Stimulated activated CD4-positive, alpha-beta T cell treated with anti-CD3 and anti-CD28 coated beads, Interleukin-4, amount 100 ng/mL, for 4 hours (primary cell): Measurements from ENCODE around the gene STAT6.

ENCODE experiments used
- DNase-seq, 2 experiments: peaks; one replicate each; pipeline ENCODE4 v3.0.0-alpha.2; 2020

STAT6 gene

DNA sequence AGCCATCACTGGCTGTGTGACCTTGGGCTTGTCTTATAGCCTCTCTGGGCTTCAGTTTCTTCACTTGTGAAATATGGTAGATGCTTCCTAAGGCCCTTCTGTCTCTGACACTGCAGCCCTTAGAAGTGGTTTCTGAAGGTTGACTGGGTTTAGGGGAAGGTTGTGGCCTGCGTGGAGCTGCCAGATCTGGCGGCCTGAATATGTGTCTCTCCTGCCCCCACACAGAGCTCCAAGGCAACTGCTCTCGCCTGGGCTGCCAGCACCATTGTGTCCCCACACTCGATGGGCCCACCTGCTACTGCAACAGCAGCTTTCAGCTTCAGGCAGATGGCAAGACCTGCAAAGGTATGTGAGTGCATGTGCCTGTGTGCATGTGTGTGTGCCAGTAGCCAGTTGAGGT lies 32.3 kb upstream of the STAT6 start:
- no peak for DNase-seq

DNA sequence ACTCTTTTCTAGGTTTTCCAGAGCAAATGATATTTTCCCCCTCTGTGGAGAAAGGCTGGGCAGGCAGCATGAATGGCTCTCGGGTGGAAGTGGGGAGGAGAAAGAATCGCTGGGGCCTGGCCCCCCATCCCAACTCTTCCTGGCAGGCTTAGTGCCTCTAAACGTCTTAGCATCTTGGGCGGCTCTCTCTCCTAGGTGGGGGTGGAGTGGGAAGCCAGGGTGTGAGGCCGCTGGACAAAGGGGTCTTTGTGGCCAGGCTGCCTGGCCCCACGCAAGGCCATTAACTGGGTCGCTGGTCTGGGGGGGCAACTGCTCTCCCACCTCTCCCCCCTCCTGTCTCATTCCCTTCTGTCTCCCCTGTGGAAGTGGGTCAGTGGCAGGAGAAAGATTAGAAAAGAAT lies 31.6 kb upstream of the STAT6 start:
- DNase-seq: no peak

DNA sequence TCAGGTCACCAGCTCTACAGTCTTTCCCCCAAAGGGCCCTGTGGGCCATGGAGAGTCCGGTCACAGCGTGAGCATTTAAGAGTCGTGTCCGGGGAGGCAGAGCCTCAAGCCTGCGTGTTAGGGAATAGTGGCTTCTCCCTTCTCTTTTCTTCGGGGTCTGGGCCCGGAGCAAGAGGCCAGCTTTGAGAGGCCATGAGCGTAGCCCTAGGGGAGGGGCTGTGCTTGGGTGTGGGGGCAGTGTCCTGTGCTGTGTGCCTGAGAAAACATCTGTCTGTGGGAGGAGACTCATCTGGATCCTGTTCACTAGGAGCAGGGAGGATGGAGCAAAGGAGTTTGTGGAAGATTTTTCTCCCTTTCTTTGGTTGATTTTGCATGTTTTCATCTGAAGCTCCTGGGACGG lies 31.0 kb upstream of the STAT6 start:
- no peak for DNase-seq

DNA sequence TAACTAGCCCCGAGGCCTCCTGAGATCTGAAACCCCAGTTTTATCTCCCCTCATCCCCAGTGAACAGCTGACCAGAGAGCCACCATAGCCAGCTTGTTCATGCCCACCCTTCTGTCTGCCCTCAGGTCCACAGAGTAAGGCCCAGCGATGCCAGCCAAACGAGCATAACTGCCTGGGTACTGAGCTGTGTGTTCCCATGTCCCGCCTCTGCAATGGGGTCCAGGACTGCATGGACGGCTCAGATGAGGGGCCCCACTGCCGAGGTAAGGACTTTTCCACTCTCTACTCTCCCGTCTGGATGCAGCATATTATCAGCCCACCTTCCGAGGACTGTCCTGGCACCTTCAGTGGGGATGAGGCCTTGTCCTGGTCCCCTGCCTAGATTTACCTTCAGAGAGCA lies 30.1 kb upstream of the STAT6 start:
- DNase-seq: no peak

DNA sequence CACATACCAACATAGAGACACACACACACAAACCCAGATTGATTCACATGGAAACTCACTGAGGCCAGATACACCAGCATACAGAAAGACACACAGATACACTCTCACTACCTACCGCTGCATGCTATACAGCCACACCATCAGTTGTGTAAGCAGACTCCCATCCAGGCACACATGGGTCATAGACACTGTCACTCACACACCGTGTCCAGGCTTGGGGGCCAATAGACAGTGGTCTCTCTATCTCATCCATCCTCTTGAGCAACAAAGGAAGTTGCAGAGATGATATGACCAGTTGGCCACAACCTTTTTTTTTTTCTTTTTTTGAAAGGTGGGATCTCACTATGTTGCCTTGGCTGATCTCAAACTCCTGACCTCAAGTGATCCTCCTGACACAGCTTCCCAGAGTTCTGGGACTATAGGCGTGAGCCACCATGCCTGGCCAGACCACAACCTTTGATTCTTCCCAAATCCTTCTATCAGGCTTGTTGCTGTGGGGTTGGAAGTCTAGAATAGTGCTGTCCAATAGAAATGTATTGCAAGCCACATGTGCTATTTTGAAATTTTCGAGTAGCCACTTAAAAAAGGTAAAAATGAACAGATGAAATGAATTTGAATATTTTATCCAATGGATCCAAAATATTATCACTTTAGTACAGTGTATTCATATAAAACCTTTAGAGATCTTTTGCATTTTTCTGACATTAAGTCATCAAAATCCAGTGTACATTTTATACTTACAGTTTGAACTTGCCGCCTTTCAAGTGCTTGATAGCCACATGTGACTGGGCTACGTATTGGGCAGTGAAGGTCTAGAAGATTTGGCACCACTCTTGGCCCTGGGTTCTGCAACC lies 28.9 kb upstream of the STAT6 start:
- DNase-seq: no peak

DNA sequence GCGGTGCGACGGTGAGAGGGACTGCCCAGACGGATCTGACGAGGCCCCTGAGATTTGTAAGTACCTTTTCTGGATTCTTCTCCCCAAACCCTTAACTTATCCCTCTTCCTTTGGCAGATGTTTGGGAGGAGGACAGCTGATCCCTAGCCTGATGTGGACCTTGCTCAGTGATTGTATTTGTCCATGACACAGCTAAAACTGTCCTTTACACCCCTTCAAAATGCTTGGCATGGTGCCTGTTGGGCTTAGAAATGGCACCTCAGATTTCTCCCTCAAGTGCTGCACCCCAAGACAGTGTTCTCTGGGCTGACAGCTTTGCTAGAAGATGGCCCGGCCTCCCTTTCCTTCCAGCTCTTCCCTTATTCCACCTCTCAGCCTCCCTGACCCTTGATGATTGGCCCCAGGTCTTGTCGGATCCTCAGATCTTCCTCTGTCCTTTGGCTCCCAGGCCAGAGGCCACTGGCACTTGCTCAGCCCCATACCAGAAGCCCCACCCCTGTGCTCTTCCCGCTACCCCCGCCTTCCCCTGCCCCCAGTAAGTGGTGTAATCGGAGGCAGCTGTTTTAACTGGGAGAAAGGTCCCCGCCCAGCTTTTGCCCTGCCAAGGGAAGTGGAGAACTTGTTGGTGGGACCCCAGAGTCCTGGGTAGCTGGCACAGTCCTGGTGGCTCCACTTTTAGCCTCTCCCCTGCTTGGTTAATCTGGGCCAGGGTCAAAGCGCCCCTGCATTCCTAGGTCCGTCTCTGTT lies 27.5 kb upstream of the STAT6 start:
- DNase-seq: no peak

DNA sequence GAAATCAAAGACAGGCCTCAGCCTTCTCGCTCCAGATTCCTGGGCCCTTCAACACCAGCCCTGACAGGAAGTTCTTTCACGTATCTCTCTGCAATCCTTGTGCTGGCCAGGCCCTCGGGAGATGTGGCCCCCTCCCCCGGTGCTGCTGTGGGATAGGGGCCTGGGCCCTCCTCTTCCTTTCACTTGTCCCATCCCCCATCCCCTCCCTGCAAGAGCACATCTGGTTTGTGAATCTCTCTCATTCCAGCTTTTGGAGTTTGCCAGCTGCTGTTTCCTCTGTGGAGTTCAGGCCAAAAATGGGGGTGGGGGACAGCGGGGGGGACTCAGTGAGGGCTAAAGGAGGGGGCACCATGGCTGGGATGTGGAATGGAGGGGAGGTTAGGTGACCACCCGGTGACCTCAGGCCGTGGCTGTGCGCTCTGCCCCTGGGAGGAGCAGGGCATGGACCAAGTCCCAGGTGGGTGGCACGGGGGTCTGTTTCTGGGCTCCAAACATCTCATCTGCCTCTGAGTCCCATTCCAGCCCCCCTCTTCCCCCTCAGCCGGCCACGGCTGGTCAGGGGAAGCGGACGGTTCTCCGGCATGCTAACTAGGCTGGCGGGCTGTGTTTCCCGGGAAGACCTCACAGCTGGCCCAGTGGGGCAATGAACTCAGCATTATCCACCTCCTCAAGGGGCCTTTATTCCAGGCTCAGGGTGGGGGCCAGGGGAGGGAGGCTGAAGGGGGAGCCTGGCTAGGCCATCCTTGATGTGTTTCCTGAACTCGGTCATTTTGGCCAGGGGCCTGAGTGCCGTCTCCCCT lies 24.6 kb upstream of the STAT6 start:
- DNase-seq: no peak

DNA sequence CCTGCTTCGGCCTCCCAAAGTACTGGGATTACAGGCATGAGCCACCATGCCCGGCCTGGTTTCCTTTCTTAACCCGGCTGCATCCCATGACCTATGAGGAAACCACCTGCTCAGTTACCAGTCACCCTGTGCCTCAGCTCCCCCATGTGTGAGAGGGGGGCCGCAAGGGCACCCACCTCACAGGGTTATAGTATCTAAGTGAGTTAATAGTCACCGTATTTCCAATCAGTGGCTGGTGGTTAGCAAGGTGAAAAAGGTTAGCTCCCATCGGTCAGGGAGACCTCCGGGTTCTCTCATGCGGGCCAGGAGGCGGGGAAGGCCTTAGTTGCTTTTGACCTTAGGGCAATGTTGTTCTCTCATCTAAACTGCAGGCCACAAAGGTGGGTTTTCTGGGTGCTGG lies 23.8 kb upstream of the STAT6 start:
- DNase-seq: no peak

DNA sequence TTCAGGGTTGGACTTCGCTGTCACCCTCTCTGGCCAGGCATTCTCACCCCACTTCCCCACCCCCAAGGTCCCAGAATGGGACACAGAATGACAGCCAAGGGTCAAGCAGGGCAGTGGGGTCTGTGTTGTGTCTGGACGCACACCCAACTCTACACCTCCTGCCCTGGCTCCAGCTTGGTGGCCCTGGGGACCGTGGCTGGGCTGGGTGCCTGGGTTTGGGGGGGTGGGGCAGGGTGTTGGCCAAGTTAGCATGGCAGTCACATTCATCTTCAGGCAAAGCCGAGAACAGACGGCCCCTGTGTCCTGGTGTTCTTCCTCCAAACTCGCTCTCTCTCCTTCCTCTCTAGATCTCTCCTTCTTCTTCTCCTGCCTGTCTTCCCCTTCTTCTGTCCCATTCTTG lies 22.8 kb upstream of the STAT6 start:
- DNase-seq: no peak

DNA sequence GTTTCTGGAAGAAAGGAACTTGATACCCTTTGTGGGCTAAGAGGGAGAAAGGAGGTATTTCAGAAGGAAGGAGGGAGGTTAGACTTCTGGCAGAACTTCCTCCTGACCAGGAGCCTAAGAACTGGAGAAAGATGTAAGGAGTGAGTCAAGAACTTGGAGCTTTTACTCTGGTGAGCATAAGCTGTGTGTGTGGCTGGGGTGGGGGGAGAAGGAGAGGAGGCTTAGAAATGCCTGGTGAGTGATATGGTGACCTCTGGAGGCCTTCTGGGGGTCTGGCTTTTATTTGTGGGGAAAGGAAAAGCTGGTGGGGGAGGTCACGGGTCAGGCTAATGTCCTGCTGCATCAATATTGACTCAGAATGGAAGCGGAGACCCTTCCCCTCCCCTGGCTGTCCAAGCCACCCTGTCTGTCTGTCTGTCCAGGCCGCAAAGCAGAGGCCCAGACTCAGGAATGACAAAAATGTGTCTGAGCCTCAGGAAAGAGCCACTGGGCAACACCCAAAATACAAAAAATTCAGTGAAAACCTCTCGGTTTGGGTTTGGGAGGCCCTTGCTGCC lies 21.9 kb upstream of the STAT6 start:
- DNase-seq: no peak

DNA sequence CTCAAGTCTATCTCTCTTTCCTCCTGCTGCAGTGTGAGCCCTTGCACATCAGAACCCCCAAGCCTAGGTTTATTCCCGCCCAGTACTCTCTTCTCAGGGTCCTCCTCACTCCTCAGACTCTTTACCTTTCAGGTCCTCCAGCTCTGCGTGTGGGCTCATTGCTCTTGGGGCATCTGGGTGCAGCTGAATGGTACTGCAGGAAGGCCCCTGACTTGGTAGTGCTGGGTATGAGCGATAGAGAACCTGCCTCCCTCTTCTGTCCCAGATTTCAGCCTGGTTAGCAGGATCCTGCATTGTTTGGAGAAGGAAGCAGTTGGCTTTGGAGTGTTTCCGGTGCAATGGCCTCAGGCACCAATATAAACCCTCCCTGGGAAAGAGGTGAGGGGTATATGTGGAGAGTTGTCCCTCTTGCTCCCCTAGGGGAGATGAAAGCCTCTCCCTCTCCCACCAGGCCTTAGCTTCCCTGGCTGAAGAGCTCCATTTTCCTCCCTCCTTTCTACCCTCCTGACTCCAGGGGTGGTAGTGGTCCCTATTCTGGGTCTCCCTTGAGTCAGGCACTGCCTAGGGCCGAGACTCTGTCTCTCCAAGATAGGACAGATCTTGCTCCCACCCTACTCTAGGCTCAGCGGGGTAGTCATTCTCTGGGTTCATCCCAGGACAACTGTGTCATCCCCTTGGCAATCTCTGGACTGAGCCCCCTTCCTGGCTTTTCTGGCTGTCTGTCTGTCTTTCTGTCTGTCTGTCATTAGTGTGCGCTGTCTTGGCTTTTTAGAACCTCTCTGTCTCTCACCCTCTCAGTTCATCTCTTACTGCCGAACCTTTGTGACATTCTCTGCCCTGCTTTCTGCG lies 21.0 kb upstream of the STAT6 start:
- no peak for DNase-seq

DNA sequence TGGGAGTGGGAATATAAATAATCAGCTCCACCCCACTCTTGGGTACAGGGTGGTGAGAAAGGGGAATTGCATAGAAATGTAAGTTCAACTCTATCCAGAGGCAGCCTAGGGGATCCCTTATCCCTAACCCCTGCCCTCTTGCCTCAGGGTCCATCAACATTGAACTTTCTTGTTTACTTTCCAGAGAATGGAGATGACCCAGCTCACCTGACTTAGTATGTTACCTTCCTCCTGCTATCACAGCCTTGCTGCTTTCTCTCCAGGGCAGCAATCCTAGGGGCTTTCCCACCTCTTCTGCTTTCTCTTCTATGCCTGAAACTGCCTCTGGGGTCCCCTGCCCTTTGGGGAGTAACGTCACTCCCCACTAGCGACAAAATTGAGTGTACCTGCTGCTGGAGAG lies 19.8 kb upstream of the STAT6 start:
- no peak for DNase-seq

DNA sequence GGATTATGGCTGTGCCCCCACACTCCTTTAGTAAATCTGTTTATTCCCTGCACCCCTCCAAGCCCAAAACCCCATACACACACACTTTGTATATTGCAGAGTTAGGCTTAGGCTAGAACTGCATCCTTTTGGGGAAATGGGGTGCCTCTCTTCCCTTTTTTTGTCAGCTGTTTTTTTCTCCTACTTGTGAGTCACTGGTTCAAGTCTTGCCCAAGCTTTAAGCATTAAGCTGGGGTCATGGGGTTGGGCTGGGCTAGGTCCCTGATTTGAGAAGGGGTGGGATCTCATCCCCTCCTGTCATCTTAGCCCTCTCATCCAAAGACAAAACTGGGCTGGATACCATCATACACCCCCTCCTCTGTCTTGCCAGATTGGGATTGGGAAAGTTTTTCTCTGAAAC lies 18.7 kb upstream of the STAT6 start:
- DNase-seq: no peak

DNA sequence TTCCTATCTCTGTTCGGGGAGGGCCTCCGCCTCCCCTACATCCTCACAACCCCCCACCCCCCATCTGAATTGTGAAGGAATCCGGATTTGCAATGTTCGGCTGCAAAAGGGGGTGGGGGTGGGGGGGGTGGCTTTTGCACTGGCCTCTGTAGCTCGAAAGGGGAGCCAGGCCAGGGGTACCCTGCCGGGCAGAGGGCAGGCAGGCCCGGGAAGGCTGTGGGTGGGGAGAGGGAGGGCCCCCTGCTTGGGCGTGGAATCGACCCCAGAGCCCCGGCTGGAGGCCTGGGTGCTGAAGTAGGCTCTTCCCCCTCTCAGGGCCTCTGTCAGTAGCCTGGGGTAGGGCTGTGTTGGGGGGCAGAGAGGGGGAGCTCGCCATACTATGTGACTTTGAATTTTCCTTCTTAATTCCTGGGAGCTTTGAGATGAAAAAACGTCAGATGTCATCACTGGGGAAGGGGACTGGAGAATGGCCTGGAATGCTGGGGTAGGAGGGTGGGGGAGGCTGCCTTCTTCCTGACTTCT lies 18.2 kb upstream of the STAT6 start:
- no peak for DNase-seq

DNA sequence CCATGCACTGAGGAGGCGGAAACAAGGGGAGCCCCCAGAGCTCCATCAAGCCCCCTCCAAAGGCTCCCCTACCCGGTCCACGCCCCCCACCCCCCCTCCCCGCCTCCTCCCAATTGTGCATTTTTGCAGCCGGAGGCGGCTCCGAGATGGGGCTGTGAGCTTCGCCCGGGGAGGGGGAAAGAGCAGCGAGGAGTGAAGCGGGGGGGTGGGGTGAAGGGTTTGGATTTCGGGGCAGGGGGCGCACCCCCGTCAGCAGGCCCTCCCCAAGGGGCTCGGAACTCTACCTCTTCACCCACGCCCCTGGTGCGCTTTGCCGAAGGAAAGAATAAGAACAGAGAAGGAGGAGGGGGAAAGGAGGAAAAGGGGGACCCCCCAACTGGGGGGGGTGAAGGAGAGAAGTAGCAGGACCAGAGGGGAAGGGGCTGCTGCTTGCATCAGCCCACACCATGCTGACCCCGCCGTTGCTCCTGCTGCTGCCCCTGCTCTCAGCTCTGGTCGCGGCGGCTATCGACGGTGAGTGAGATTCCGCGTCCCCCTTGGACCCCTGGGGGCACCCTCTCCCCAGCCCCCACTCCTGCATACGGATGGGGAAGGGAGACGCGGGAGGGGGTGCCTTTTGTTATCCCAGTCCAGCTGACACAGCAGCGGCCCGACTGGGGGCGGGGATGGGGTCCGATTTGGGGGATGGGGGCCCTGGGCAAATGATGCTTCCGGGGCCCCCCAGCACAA lies 17.5 kb upstream of the STAT6 start:
- no peak for DNase-seq

DNA sequence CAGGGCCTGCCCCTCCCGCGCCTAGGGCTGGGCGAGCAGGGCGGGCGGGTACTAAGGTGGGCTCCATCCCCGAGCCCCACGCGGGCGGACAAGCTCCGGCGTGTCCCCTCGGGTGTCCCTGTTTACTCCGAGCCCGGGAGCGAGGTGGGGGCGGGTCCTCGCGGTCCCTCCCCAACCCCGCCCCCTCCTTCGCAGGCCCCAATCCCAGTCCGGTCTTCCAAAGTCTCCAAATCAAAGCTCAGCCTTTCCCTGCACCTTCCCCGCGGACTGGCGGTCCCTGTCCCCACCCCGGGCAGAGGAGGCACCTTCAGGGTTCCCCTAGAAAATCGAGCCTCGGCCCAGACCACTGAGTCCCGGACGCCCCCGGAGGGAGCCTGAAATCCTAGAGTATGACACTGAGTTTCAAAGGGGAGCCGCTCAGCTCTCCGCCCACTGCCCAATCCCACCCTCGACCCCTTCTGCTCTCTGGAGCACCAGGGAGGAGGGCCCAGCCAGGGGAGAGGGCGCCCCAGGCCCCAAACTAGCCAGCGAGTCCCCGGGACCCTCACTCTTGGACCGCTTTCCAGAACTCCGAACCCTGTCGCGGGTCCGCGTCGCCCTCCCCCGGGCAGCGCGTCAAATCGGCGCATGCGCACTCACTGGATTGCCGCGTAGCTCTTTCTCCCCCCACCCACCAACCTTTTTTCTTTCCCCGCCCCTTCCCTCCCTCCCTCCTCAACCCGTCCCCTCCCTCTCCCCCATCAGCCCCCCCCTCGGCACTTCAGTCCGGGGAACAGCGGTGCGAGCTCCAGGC lies 16.8 kb upstream of the STAT6 start, which contains the start of gene LRP1:
Gene LRP1 (plus strand): TSS at position 758 of the 793 bp plus-strand sequence. CDS start 482 bp downstream, outside the sequence.
- peak; percentile 78 for DNase-seq

DNA sequence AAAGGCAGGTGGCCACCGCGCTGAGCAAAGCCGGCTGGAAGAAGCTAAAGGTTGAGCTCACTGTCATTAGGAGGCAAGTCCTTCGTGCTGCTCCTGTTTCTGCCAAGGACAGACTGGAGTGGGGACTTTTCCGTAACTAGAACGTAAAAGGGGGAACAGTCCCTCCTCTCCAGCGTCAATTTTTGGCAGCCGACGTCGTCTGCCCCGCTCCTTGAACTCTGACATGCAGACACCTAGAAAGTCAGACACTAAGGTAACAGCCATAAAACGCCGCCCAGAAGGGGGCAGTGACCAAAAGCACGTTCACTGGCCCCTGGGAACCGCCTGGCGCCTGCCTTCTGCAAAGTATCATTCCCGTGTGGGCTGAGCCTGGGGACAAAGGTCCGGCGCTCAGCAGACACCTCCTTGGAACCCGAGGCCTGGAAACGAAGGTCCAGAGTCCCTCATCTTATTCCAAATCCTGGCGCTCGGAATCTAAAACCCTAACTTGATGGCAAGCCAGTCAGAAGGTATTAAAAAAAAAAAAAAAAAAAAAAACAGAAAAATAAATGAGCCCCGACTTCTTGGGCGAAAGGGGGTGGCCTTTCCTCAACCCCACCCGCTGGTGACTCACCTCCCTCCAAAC lies 16.1 kb upstream of the STAT6 start:
- peak in 1 of 2 experiments; percentile 78 for DNase-seq

DNA sequence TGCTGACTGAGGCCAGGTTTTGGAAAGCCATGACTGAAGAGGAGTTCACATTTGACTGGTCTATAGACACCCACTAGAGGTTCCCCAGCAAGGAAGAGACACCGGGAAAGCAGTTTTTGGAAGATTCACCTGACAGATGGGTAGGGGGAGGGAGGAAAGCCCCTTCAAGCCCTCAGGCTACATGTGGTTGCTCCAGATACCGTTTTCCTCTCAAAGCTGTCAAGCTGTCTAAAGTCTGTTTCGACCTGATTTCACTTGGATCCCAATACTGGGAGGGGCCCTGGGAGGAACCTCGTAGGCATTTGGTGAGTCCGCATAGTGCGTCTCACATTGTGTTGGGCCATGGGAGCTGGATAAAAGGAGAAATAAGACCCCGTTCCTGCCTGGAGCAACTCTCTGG lies 15.4 kb upstream of the STAT6 start:
- no peak for DNase-seq

DNA sequence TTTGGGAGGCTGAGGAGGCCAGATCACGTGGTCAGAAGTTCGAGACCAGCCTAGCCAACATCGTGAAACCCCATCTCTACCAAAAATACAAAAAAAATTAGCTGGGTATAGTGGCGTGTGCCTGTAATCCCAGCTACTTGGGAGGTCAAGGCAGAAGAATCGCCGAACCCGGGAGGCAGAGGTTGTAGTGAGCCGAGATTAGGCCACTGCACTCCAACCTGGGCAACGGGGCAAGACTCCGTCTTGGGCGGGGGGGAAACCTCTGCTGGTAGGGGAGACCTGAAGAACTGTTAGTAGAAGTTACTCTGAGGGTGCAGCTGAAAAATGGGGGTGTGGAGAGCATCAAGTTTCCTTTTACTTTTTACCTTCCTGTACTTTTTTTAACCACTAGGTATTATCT lies 14.9 kb upstream of the STAT6 start:
- DNase-seq: no peak
